GM23248 (cell line): ENCODE measurements around the gene KCNQ5. TPM values are rescaled to one million over a fixed set of nuclear protein-coding genes. Genes with fewer than 3 reads are reported as not detected.

Experiments used
- DNase-seq: peaks from one replicate; pipeline ENCODE4 v3.0.0-alpha.2; 2015
- H2AFZ ChIP-seq: fragments of 200-600 bp; sonication (generic); 2 replicates; pipeline ENCODE4 v1.6.1; 2016; ENCODE audit warnings: antibody characterized with exemption
- H3F3A ChIP-seq: fragments of 200-600 bp; sonication (generic); 2 replicates; pipeline ENCODE4 v1.6.1; 2016; ENCODE audit warnings: mild to moderate bottlenecking, antibody characterized with exemption, mixed run types; ENCODE audit not compliant: insufficient read depth
- H3K27ac ChIP-seq: fragments of 200-600 bp; sonication (generic); 2 replicates; pipeline ENCODE4 v1.5.1; 2016; ENCODE audit warnings: mild to moderate bottlenecking
- H3K27me3 ChIP-seq: fragments of 200-600 bp; sonication (generic); replicated peaks from 2 replicates; pipeline ENCODE4 v1.6.1; 2016; ENCODE audit warnings: mild to moderate bottlenecking; ENCODE audit not compliant: insufficient read depth
- H3K36me3 ChIP-seq: fragments of 200-600 bp; sonication (generic); 2 replicates; pipeline ENCODE4 v1.6.1; 2016; ENCODE audit warnings: low read depth, mild to moderate bottlenecking
- H3K4me1 ChIP-seq: fragments of 200-600 bp; sonication (generic); 2 replicates; pipeline ENCODE4 v1.6.1; 2016; ENCODE audit warnings: mild to moderate bottlenecking; ENCODE audit not compliant: insufficient read depth
- H3K4me2 ChIP-seq: fragments of 200-600 bp; sonication (generic); one replicate; pipeline ENCODE4 v1.6.1; 2016; ENCODE audit warnings: mild to moderate bottlenecking; ENCODE audit not compliant: unreplicated experiment
- H3K4me3 ChIP-seq: fragments of 200-600 bp; sonication (generic); 2 replicates; pipeline ENCODE4 v1.5.1; 2016; ENCODE audit warnings: mild to moderate bottlenecking
- H3K79me2 ChIP-seq: fragments of 200-600 bp; sonication (generic); 2 replicates; pipeline ENCODE4 v1.6.1; 2016; ENCODE audit warnings: mild to moderate bottlenecking; ENCODE audit not compliant: insufficient read depth
- H3K9ac ChIP-seq: fragments of 200-600 bp; sonication (generic); 2 replicates; pipeline ENCODE4 v1.6.1; 2016; ENCODE audit warnings: mild to moderate bottlenecking
- H3K9me2 ChIP-seq: fragments of 200-600 bp; sonication (generic); 2 replicates; pipeline ENCODE4 v1.6.1; 2016; ENCODE audit warnings: mixed run types, mild to moderate bottlenecking, moderate library complexity; ENCODE audit not compliant: insufficient read depth
- H3K9me3 ChIP-seq: fragments of 200-600 bp; sonication (generic); one replicate; pipeline ENCODE4 v1.6.1; 2017; ENCODE audit warnings: low read depth
- H4K20me1 ChIP-seq: fragments of 200-600 bp; sonication (generic); 2 replicates; pipeline ENCODE4 v1.6.0; 2016; ENCODE audit not compliant: insufficient read depth
- EZH2 ChIP-seq: fragments of 200-600 bp; sonication (generic); IDR thresholded peaks from 2 replicates; pipeline ENCODE4 v1.6.1; 2018; ENCODE audit warnings: antibody characterized with exemption, mild to moderate bottlenecking; ENCODE audit not compliant: insufficient read depth, poor library complexity, severe bottlenecking
- EZH2phosphoT487 ChIP-seq: fragments of 200-600 bp; sonication (generic); IDR thresholded peaks from 2 replicates; pipeline ENCODE4 v1.6.1; 2018; ENCODE audit warnings: antibody characterized with exemption, moderate library complexity, mild to moderate bottlenecking, low read depth; ENCODE audit not compliant: insufficient read depth
- WGBS, 2 experiments: methylation state at CpG; one replicate each; pipeline ENCODE4 v1.1.6; 2015 to 2017; ENCODE audit warnings: low lambda C conversion rate in 2 of 2, low coverage in 1 of 2; ENCODE audit errors: missing lambda C conversion rate in 2 of 2; 5-methylcytosine and 5-hydroxymethylcytosine counted together
- in situ Hi-C: fragments of 300-500 bp; cut with MboI; formaldehyde crosslinking; loops from 2 replicates; pipeline ENCODE4 v1.15.0; 2020
- polyA plus RNA-seq: library from polyadenylated mRNA; unstranded; fragments of >200 nt; fragmentation: Nextera tagmentation; extraction: Ambion mirVana; gene quantifications from 2 replicates; pipeline ENCODE4 v1.2.1, GENCODE V29; 2016
- total RNA-seq: library from RNA; depleted of rRNA; stranded (reverse); fragments of >200 nt; shearing (Covaris generic); gene quantifications from 2 replicates; pipeline ENCODE4 v1.2.3, GENCODE V29; 2014

Gene KCNQ5
- total and polyA plus RNA-seq, 2 experiments from 2014 or later: 5.7 to 10.8 TPM

DNA sequence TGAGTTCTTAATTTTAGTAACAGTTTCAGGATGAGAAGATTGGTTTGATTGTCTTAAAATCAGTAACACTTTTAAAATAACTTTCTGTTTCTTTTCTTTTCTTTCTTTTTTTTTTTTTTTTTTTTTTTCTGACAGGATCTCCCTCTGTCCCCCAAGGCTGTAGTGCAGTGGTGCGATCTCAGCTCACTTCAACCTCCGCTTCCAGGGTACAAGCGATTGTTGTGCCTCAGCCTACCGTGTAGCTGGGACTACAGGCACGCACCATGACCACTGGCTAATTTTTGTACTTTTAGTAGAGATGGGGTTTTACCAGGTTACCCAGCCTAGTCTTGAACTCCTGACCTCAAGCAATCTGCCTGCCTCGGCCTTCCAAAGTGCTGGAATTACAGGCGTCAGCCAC lies 33.7 kb upstream of the KCNQ5 start:
- WGBS, 2 experiments: 85 to 88% methylated on average over 7 of the region's 7 CpGs
- peak overlapping the region; percentile 55 for H2AFZ ChIP-seq
- H3K79me2 ChIP-seq: no peaks in the 10 kb centered on the region
- H3K9ac ChIP-seq: no peak overlapping the region
- no peak overlapping the region for H3K4me3 ChIP-seq
- DNase-seq: no peak
- TF ChIP-seq EZH2phosphoT487: no peak
- TF ChIP-seq EZH2: no peak
- H3K9me2 ChIP-seq: no peaks in the 10 kb centered on the region
- H3K4me1 ChIP-seq: peaks cover 4% of the 10 kb centered on the region; the same call in 1 of the 2 replicates
- H3K27ac ChIP-seq: no peak overlapping the region
- no peaks in the 10 kb centered on the region for H4K20me1 ChIP-seq
- no peaks in the 10 kb centered on the region for H3F3A ChIP-seq
- no peaks in the 10 kb centered on the region for H3K9me3 ChIP-seq
- in situ Hi-C loops: loop anchor here (10.0 to 25.0 kb wide), 2 partner anchors 173 to 326 kb away; no protein-coding TSS in a partner anchor
- no peak overlapping the region for H3K4me2 ChIP-seq
- H3K36me3 ChIP-seq: no peaks in the 10 kb centered on the region
- no peaks in the 10 kb centered on the region for H3K27me3 ChIP-seq

DNA sequence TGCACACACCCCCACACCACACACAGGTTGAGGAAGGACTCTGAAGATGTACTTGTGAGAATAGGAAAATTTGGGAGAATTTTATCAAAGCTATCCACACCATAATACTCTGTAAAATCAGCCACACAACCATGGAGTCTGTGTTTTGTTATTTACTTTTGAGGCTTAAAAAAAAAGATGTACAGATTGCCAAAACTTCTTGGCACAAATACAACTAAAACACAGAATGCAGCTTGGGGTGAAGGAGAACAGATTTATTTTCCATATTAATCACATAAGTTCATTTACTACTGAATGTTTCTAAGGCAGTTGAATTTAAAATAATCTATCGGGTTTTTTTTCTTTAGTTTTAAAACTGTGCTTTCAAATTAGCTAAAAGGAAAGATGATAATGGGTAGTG lies 32.8 kb upstream of the KCNQ5 start:
- in situ Hi-C loops: loop anchor here (10.0 to 25.0 kb wide), 2 partner anchors 174 to 327 kb away; no protein-coding TSS in a partner anchor
- WGBS, 2 experiments: 14 to 30% methylated on average over 1 of the region's 1 CpG
- no peaks in the 10 kb centered on the region for H3K79me2 ChIP-seq

DNA sequence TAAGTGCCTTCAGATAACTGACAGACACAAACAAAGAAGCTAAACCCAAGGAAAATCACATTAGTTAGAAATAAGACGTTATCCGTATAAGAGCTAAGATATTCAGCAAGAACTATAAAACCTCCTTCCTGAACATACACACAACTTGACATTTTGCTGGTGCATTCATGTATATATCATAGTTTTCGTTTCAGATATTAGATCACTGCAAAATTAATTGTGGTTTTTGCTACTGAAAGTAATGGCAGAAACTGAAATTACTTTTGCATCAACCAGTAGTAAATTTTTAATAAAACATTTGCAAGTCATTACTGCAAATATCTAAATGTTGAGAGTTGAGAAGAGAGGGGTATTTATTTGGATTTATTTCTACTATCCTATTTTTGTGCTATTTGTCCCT lies 26.1 kb upstream of the KCNQ5 start:
- Histone ChIP-seq H3K9me3 (no peaks in the 10 kb centered on the region), H3K9me2 (no peaks in the 10 kb centered on the region), H3K27me3 (no peaks in the 10 kb centered on the region), H3K79me2 (no peaks in the 10 kb centered on the region), H3K4me2 (no peak overlapping the region), H3K27ac (no peak overlapping the region), H3K9ac (no peak overlapping the region), H2AFZ (no peak overlapping the region), H3K36me3 (no peaks in the 10 kb centered on the region), H3F3A (no peaks in the 10 kb centered on the region), H3K4me1 (no peaks in the 10 kb centered on the region), H3K4me3 (no peak overlapping the region), H4K20me1 (no peaks in the 10 kb centered on the region)
- TF ChIP-seq EZH2: no peak
- TF ChIP-seq EZH2phosphoT487: no peak
- in situ Hi-C loops: loop anchor here (25.0 kb wide), 1 partner anchor 334 kb away; no protein-coding TSS in a partner anchor
- no peak for DNase-seq
- WGBS, 2 experiments: 64 to 71% methylated on average over 3 of the region's 3 CpGs

More for the DNA sequence above, 32.8 kb upstream of the KCNQ5 start:
- H2AFZ ChIP-seq: peak overlapping the region; percentile 41
- H3K9me2 ChIP-seq: no peaks in the 10 kb centered on the region
- H3K4me3 ChIP-seq: no peak overlapping the region
- H3F3A ChIP-seq: no peaks in the 10 kb centered on the region
- no peak overlapping the region for H3K4me2 ChIP-seq
- peaks cover 4% of the 10 kb centered on the region; the same call in 1 of the 2 replicates for H3K4me1 ChIP-seq
- H3K9me3 ChIP-seq: no peaks in the 10 kb centered on the region
- no peak overlapping the region for H3K27ac ChIP-seq
- TF ChIP-seq EZH2: no peak
- no peak for TF ChIP-seq EZH2phosphoT487
- no peak for DNase-seq
- H3K36me3 ChIP-seq: no peaks in the 10 kb centered on the region
- H3K9ac ChIP-seq: no peak overlapping the region
- no peaks in the 10 kb centered on the region for H3K27me3 ChIP-seq
- H4K20me1 ChIP-seq: no peaks in the 10 kb centered on the region

DNA sequence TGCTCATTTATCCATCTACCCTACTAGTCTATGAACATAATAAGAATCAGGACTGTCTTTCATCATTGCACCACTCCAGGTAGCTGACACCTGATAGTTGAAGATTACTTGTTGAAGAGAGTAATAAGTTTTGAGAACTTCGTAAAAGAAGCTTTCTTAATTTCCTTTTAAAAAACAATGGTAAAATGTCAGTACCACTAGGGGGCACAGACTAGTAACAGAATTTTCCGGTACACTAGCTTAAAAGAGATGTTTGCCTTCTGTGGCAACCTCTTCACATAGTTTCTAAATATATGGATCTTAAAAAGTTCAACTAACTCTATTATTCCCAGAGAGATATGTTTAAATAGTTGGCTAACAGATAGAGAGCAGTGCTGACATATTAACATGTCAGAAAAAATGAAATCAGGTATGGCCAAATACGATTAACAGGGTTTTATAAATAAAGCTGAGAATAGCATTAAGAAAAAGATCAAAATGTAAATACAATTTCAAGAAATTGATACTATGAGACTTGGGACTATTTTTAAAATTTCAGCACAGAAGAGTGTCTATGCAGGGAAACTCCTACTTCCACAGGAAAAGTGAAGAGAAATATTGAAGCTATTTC lies 5.4 kb upstream of the KCNQ5 start:
- peak; percentile 74 for DNase-seq
- Histone ChIP-seq H3K9me3 (no peaks in the 10 kb centered on the region), H3F3A (peaks cover 5% of the 10 kb centered on the region; the same call in 1 of the 2 replicates), H3K27me3 (no peaks in the 10 kb centered on the region), H3K4me2 (peak overlapping the region; percentile 60), H3K9me2 (no peaks in the 10 kb centered on the region), H3K9ac (no peak overlapping the region), H3K4me1 (peaks cover 9% of the 10 kb centered on the region), H2AFZ (peak overlapping the region; percentile 72), H3K36me3 (no peaks in the 10 kb centered on the region), H3K27ac (no peak overlapping the region), H3K4me3 (peak overlapping the region; percentile 30), H3K79me2 (no peaks in the 10 kb centered on the region), H4K20me1 (no peaks in the 10 kb centered on the region)
- WGBS, 2 experiments: 36 to 38% methylated on average over 3 of the region's 3 CpGs
- in situ Hi-C loops: loop anchor here (10.0 kb wide), 1 partner anchor 518 kb away; no protein-coding TSS in a partner anchor
- TF ChIP-seq EZH2 (no peak), EZH2phosphoT487 (no peak)
